ENCODE results near the gene PCMT1. TPM values are rescaled to one million over a fixed set of nuclear protein-coding genes. Genes with fewer than 3 reads are reported as not detected.

The PCMT1 gene
- total RNA-seq, 1 donor from 2014 or later: 105 TPM

DNA sequence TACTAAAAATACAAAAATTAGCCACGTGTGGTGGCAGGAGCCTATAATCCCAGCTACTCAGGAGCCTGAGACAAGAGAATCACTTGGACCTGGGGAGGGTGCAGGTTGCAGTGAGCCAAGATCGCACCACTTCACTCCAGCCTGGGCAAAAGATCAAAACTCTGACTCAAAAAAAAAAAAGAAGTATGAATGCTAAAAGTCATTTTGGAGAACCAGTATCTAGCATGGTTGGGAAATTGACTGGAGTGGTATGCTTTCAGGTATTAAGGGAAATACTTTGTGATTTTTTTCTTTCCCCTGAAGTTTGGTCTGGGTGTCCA, 30.1 kb downstream of the PCMT1 start:
- H3K4me3 ChIP-seq: no peak overlapping the region
- intact Hi-C loops (cut with DNase I): no loop called here
- peaks cover 0 to 11% of the 10 kb centered on the region in 2 donors for H3K36me3 ChIP-seq
- TF ChIP-seq, protein P1, sequence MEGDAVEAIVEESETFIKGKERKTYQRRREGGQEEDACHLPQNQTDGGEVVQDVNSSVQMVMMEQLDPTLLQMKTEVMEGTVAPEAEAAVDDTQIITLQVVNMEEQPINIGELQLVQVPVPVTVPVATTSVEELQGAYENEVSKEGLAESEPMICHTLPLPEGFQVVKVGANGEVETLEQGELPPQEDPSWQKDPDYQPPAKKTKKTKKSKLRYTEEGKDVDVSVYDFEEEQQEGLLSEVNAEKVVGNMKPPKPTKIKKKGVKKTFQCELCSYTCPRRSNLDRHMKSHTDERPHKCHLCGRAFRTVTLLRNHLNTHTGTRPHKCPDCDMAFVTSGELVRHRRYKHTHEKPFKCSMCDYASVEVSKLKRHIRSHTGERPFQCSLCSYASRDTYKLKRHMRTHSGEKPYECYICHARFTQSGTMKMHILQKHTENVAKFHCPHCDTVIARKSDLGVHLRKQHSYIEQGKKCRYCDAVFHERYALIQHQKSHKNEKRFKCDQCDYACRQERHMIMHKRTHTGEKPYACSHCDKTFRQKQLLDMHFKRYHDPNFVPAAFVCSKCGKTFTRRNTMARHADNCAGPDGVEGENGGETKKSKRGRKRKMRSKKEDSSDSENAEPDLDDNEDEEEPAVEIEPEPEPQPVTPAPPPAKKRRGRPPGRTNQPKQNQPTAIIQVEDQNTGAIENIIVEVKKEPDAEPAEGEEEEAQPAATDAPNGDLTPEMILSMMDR (IDR thresholded peaks at IDR 0.05): no peak
- TF ChIP-seq POLR2AphosphoS5 (IDR thresholded peaks at IDR 0.05; ENCODE audit: insufficient read depth in 1 of 2, low read depth in 1 of 2) (no peak), POLR2A (IDR thresholded peaks at IDR 0.05) (no peak)
- no peak overlapping the region for H3K27ac ChIP-seq
- H3K4me1 ChIP-seq: no peaks in the 10 kb centered on the region
- no peaks in the 10 kb centered on the region for H3K27me3 ChIP-seq
- DNase-seq (ENCODE audit: extremely low spot score in 2 of 2): no peak
- H3K9me3 ChIP-seq: no peaks in the 10 kb centered on the region

DNA sequence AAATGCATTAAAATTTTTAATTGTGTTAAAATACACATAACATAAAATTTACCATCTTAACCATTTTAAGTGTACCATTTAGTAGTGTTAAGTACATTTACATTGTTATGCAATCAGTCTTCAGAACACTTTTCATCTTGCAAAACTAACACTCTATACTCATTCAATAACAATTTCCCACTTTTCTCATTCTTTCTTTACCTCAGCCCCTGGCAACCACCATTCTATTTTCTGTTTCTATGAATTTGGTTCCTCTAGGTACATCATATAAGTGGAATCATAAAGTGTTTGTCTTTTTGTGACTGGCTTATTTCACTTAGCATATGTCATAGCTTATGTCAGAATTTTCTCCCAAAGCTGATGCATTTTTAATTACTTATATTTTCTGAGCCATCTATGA, 32.2 kb downstream of the PCMT1 start:
- H3K4me1 ChIP-seq: no peaks in the 10 kb centered on the region
- peaks cover 0 to 5% of the 10 kb centered on the region in 2 donors for H3K36me3 ChIP-seq
- TF ChIP-seq POLR2A (IDR thresholded peaks at IDR 0.05) (no peak), POLR2AphosphoS5 (IDR thresholded peaks at IDR 0.05; ENCODE audit: insufficient read depth in 1 of 2, low read depth in 1 of 2) (no peak)
- TF ChIP-seq, protein P1 (IDR thresholded peaks at IDR 0.05): no peak
- intact Hi-C loops (cut with DNase I): no loop called here
- H3K4me3 ChIP-seq: no peak overlapping the region
- DNase-seq (ENCODE audit: extremely low spot score in 2 of 2): no peak
- no peaks in the 10 kb centered on the region for H3K9me3 ChIP-seq
- H3K27me3 ChIP-seq: no peaks in the 10 kb centered on the region
- no peak overlapping the region for H3K27ac ChIP-seq

DNA sequence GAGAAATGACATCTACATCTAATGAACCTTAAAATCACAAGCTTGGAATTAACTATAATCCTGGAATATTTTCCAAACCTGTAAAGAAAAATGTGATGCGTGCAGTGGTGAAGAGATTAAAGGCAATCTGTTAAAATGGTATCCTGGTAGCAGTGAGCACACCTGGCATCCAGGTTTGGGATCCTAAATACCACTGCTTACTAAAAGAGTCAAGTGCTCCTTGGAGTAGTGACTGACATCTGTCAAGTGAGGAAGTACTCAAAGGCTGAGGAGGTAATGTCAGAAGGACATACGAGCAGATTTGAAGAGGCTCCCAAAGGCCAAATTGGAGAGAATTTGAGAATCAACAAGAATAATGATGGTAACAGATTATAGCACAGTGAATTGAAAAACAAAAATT, 32.8 kb downstream of the PCMT1 start:
- H3K36me3 ChIP-seq: peaks cover 0 to 5% of the 10 kb centered on the region in 2 donors
- H3K4me3 ChIP-seq: no peak overlapping the region
- no peaks in the 10 kb centered on the region for H3K9me3 ChIP-seq
- TF ChIP-seq, protein P1 (IDR thresholded peaks at IDR 0.05): no peak
- TF ChIP-seq POLR2AphosphoS5 (IDR thresholded peaks at IDR 0.05; ENCODE audit: insufficient read depth in 1 of 2, low read depth in 1 of 2) (no peak), POLR2A (IDR thresholded peaks at IDR 0.05) (no peak)
- H3K4me1 ChIP-seq: no peaks in the 10 kb centered on the region
- intact Hi-C loops (cut with DNase I): no loop called here
- H3K27me3 ChIP-seq: no peaks in the 10 kb centered on the region
- no peak for DNase-seq (ENCODE audit: extremely low spot score in 2 of 2)
- no peak overlapping the region for H3K27ac ChIP-seq

DNA sequence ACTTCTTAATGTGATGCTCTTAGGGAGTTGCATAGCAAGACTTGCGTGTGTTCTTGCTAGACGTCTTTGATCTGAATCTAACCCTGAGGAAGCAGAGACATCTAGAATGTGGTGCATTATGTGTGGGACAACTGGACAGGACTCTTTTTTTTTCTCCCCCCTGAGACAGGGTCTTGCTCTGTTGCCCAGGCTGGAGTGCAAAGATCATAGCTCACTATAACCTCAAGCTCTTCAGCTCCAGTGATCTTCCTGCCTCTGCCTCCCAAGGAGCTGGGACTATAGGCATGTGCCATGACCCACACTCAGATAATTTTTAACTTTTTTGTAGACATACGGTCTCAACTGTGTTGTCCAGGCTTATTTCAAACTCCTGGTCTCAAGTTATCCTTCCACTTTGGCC, 34.0 kb downstream of the PCMT1 start:
- no peaks in the 10 kb centered on the region for H3K9me3 ChIP-seq
- H3K36me3 ChIP-seq: peaks cover 0 to 5% of the 10 kb centered on the region in 2 donors
- H3K27ac ChIP-seq: no peak overlapping the region
- intact Hi-C loops (cut with DNase I): no loop called here
- no peak for DNase-seq (ENCODE audit: extremely low spot score in 2 of 2)
- no peaks in the 10 kb centered on the region for H3K4me1 ChIP-seq
- no peaks in the 10 kb centered on the region for H3K27me3 ChIP-seq
- no peak overlapping the region for H3K4me3 ChIP-seq
- TF ChIP-seq, protein P1 (IDR thresholded peaks at IDR 0.05): no peak
- TF ChIP-seq POLR2A (IDR thresholded peaks at IDR 0.05) (no peak), POLR2AphosphoS5 (IDR thresholded peaks at IDR 0.05; ENCODE audit: insufficient read depth in 1 of 2, low read depth in 1 of 2) (no peak)

DNA sequence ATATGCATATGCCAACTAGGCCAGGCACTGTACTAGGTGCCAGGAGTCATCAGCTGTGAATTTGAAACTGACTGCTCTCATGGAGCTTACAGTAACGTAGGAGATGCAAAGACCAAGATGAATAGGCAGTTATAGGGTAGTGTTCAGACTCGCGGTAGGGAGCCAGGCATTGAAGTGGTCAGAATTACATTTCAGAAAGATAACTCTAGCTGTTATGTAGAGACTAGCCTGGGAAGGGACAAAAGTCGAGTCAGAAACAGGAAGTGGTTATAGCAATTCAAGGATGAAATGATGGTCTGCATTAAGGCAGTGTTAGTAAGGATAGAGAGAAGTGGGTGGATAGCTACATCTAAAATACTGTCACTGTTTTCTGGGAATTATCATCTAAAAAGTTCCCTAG, 56.6 kb downstream of the PCMT1 start:
- Histone ChIP-seq H3K36me3 (peaks cover 0 to 12% of the 10 kb centered on the region in 2 donors), H3K27me3 (no peaks in the 10 kb centered on the region), H3K4me3 (no peak overlapping the region), H3K9me3 (no peaks in the 10 kb centered on the region), H3K27ac (no peak overlapping the region), H3K4me1 (no peaks in the 10 kb centered on the region)
- TF ChIP-seq, protein P1 (IDR thresholded peaks at IDR 0.05): no peak
- no peak for TF ChIP-seq POLR2A (IDR thresholded peaks at IDR 0.05)
- TF ChIP-seq POLR2AphosphoS5 (IDR thresholded peaks at IDR 0.05; ENCODE audit: insufficient read depth in 1 of 2, low read depth in 1 of 2): no peak
- intact Hi-C loops (cut with DNase I): no loop called here
- no peak for DNase-seq (ENCODE audit: extremely low spot score in 2 of 2)
